PC-9 (cell line): Measurements from ENCODE around the gene NUP210. TPM values are rescaled to one million over a fixed set of nuclear protein-coding genes. Genes with fewer than 3 reads are reported as not detected.

Experiments
- BruUV-seq: library from RNA; stranded (reverse); fragments of 400-500 nt; replicated peaks from 2 replicates; lab custom pipeline; 2021; lab: Mats Ljungman, UMichigan
- CTCF ChIA-PET: fragments of 300-600 bp; sonication (Branson Sonifier 250); formaldehyde crosslinking; loops from one replicate; lab custom pipeline; 2022; ENCODE audit warnings: antibody characterized with exemption; lab: Charles Lee
- POLR2A ChIA-PET: fragments of 300-600 bp; sonication (Branson Sonifier 250); formaldehyde crosslinking; loops from one replicate; lab custom pipeline; 2022; ENCODE audit warnings: antibody characterized with exemption; ENCODE audit not compliant: unreplicated experiment; lab: Charles Lee
- DNase-seq, 2 experiments: peaks; one replicate each; pipeline versions ENCODE4 v3.0.0 to v3.0.0-alpha.2; 2015 to 2022; ENCODE audit warnings: mixed read lengths in 1 of 2
- H2AFZ ChIP-seq: fragments of 200-600 bp; sonication (generic); 2 replicates; pipeline ENCODE4 v1.8.1; 2017; ENCODE audit warnings: antibody characterized with exemption
- H3F3A ChIP-seq: fragments of 200-600 bp; sonication (generic); 2 replicates; pipeline ENCODE4 v1.8.1; 2017; ENCODE audit warnings: antibody characterized with exemption, mild to moderate bottlenecking, low read depth; ENCODE audit not compliant: insufficient read depth
- H3K27ac ChIP-seq: fragments of 200-600 bp; sonication (generic); 2 replicates; pipeline ENCODE4 v1.6.1; 2016; ENCODE audit warnings: mixed run types
- H3K27me3 ChIP-seq: fragments of 200-600 bp; sonication (generic); 2 replicates; pipeline ENCODE4 v1.6.1; 2016; ENCODE audit warnings: low read depth, mixed run types; ENCODE audit not compliant: insufficient read depth
- H3K36me3 ChIP-seq: fragments of 200-600 bp; sonication (generic); 2 replicates; pipeline ENCODE4 v1.6.1; 2016; ENCODE audit warnings: low read depth, mixed run types
- H3K4me1 ChIP-seq: fragments of 200-600 bp; sonication (generic); replicated peaks from 2 replicates; pipeline ENCODE4 v1.6.1; 2016; ENCODE audit warnings: mixed run types; ENCODE audit not compliant: insufficient read depth
- H3K4me2 ChIP-seq: fragments of 200-600 bp; sonication (generic); 2 replicates; pipeline ENCODE4 v1.6.1; 2017; ENCODE audit warnings: mixed run types
- H3K4me3 ChIP-seq: fragments of 200-600 bp; sonication (generic); 2 replicates; pipeline ENCODE4 v1.6.1; 2016; ENCODE audit warnings: mixed run types
- H3K79me2 ChIP-seq: fragments of 200-600 bp; sonication (generic); 2 replicates; pipeline ENCODE4 v1.6.1; 2017; ENCODE audit warnings: low read depth, mixed run types
- H3K9me2 ChIP-seq: fragments of 200-600 bp; sonication (generic); 2 replicates; pipeline ENCODE4 v1.8.1; 2017; ENCODE audit warnings: mild to moderate bottlenecking; ENCODE audit not compliant: insufficient read depth
- H3K9me3 ChIP-seq: fragments of 200-600 bp; sonication (generic); 2 replicates; pipeline ENCODE4 v1.8.1; 2016; ENCODE audit warnings: low read depth; ENCODE audit not compliant: insufficient read depth
- H4K20me1 ChIP-seq: fragments of 200-600 bp; sonication (generic); 2 replicates; pipeline ENCODE4 v1.8.1; 2017; ENCODE audit not compliant: insufficient read depth
- CTCF ChIP-seq: fragments of 200-600 bp; sonication (generic); conservative IDR thresholded peaks from 2 replicates; pipeline ENCODE4 v1.6.1; 2017; ENCODE audit warnings: mixed run types, antibody characterized with exemption, mild to moderate bottlenecking, moderate library complexity
- EZH2 ChIP-seq: fragments of 200-600 bp; sonication (generic); IDR thresholded peaks from 2 replicates; pipeline ENCODE4 v1.8.0; 2017; ENCODE audit warnings: antibody characterized with exemption, low read depth
- intact Hi-C: fragments of 100-400 bp; cut with micrococcal nuclease; formaldehyde crosslinking; loops from one replicate; pipeline ENCODE4 v1.10.0; 2022; ENCODE audit not compliant: unreplicated experiment
- total RNA-seq: library from RNA; stranded (reverse); gene quantifications from 2 replicates; pipeline ENCODE4 v1.2.3, GENCODE V29; 2021

The NUP210 gene
- total RNA-seq, 1 experiment from 2014 or later = 84.0 TPM

GRCh38 chr3:13280122-13280790, 139.9 kb downstream of the NUP210 start:
- CTCF ChIA-PET = interaction anchor here (0.6 kb wide), 1 partner anchor 514 kb away, joined by 3 read pairs; no protein-coding TSS in a partner anchor
- H3K27me3 ChIP-seq = no peaks in the 10 kb centered on the region
- no peaks in the 10 kb centered on the region for H3K36me3 ChIP-seq
- H3K9me3 ChIP-seq = no peaks in the 10 kb centered on the region
- no TSS peak for BruUV-seq
- no peak overlapping the region for H2AFZ ChIP-seq
- H3K4me1 ChIP-seq = peaks cover 19% of the 10 kb centered on the region
- intact Hi-C loops = loop anchor here (5.0 to 10.0 kb wide), 2 partner anchors 168 to 375 kb away; no protein-coding TSS in a partner anchor
- H4K20me1 ChIP-seq = no peaks in the 10 kb centered on the region
- TF ChIP-seq CTCF (no peak), EZH2 (no peak)
- peaks cover 8% of the 10 kb centered on the region; the same call in 1 of the 2 replicates for H3F3A ChIP-seq
- no peak overlapping the region for H3K4me3 ChIP-seq
- H3K27ac ChIP-seq = no peak overlapping the region
- no peak overlapping the region for H3K4me2 ChIP-seq
- no peaks in the 10 kb centered on the region for H3K9me2 ChIP-seq
- H3K79me2 ChIP-seq = no peaks in the 10 kb centered on the region
- POLR2A ChIA-PET = no interaction called here
- no peak for DNase-seq

- Histone ChIP-seq H4K20me1 (no peaks in the 10 kb centered on the region), H2AFZ (no peak overlapping the region), H3K4me1 (peaks cover 19% of the 10 kb centered on the region), H3K36me3 (no peaks in the 10 kb centered on the region), H3K4me2 (no peak overlapping the region), H3K27me3 (no peaks in the 10 kb centered on the region), H3K9me3 (no peaks in the 10 kb centered on the region), H3F3A (peaks cover 8% of the 10 kb centered on the region; the same call in 1 of the 2 replicates), H3K9me2 (no peaks in the 10 kb centered on the region), H3K4me3 (no peak overlapping the region), H3K79me2 (no peaks in the 10 kb centered on the region), H3K27ac (no peak overlapping the region)
- no TSS peak for BruUV-seq
- intact Hi-C loops = no loop called here
- ChIA-PET POLR2A (no interaction called here), CTCF (interaction anchor here (0.6 kb wide), 1 partner anchor 513 kb away, joined by 3 read pairs; no protein-coding TSS in a partner anchor)
- DNase-seq = no peak
- TF ChIP-seq CTCF = no peak
- no peak for TF ChIP-seq EZH2
Observed at GRCh38 chr3:13279532-13279910, 140.6 kb downstream of the NUP210 start.

GRCh38 chr3:13278783-13279531, 141.2 kb downstream of the NUP210 start:
- H3K36me3 ChIP-seq = no peaks in the 10 kb centered on the region
- H3K4me2 ChIP-seq = no peak overlapping the region
- no peak overlapping the region for H3K4me3 ChIP-seq
- H3F3A ChIP-seq = peaks cover 8% of the 10 kb centered on the region; the same call in 1 of the 2 replicates
- H3K79me2 ChIP-seq = no peaks in the 10 kb centered on the region
- H3K9me3 ChIP-seq = no peaks in the 10 kb centered on the region
- no peaks in the 10 kb centered on the region for H3K9me2 ChIP-seq
- no peak overlapping the region for H3K27ac ChIP-seq
- TF ChIP-seq EZH2 = no peak
- no peak for TF ChIP-seq CTCF
- no TSS peak for BruUV-seq
- no peaks in the 10 kb centered on the region for H4K20me1 ChIP-seq
- no peak for DNase-seq
- ChIA-PET POLR2A (no interaction called here), CTCF (no interaction called here)
- no peaks in the 10 kb centered on the region for H3K27me3 ChIP-seq
- H2AFZ ChIP-seq = no peak overlapping the region
- peaks cover 18% of the 10 kb centered on the region for H3K4me1 ChIP-seq
- intact Hi-C loops = no loop called here
